AG08396 (cell line): Measurements from ENCODE around the gene NINJ1.

Experiments used
- DNase-seq: peaks from one replicate; pipeline ENCODE4 v3.0.0; 2012; ENCODE audit warnings: low spot score, mixed read lengths

NINJ1 gene

DNA sequence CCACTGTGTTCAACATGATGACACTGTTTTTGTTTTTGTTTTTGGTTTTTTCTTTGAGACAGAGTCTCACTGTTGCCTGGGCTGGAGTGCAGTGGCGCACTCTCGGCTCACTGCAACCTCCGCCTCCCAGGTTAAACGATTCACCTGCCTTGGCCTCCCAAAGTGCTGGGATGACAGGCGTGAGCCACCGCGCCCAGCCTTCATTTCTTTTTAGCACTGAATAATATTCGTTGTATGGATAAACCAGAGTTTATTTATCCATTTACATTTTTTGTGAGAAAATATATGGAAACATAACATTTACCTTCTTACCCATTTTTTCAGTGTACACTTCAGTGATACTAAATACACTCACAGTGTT lies 33.8 kb downstream of the NINJ1 start:
- no peak for DNase-seq

DNA sequence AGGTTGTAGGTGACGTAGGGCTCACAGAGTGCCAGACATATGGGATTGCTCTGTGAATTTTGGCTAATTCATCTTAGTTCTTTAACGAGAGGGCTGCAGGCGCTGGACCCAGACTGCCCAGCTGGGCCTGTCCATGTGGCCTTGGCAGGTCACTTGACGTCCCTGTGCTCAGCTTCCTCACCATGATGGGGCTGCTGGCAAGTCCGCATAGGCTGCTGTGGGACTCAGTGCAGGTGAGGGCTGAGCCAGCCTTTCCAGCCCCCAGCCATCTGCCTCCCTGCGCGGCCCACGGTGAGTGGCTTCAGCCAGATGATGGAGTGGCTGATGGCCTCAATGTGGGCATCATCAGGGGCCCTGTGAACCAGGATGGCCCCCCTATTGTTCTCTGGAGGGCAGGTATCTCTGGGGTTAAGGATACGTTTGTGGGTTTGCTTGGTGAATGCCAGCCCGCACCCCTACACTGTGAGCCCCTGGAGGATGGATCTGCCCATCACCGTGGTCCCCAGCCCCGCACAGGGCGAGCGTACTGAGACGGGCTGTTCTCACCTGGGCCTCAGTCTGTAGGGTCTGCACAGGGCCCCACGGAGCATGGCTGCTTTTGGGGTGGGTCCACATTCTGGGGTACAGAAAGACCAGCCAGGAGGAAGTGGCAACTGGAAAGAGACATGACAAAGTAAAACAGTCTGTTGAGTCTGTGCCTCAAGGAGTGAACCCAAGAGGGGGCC lies 34.3 kb downstream of the NINJ1 start:
- DNase-seq: no peak

DNA sequence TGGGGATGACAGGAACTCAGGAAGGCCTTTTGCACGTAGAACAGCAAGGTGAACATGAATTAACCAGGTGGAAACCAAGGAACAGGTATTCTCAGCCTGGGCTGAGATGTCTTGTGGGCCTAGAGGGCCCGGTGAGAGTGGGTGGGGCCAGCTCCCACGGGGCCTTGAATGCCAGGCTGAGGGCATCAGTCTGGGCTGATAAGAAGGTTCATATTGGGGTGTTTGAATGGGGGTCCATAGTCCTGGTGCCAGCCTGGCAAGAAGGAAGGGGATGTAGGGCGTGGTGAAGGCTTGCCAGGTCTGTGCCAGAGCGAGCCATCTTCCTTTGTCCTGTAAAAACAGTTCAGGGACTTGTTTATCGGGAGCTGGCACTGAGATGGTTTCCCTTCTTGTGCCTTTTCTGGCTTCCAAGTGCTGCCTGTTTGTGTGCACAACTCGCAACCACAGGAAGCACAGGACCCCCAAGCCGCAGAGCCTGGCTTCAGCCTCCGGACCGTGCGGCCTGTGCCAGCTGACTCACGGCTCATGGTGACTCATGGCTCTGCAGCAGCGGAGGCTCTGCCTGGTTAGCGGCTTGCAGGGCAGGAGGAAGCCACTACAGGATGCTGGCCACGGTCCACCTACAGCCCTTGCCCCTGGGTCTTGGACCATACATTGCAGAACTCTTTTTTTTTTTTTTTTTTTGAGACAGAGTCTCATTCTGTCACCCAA lies 35.7 kb downstream of the NINJ1 start:
- DNase-seq: peak; percentile 93

DNA sequence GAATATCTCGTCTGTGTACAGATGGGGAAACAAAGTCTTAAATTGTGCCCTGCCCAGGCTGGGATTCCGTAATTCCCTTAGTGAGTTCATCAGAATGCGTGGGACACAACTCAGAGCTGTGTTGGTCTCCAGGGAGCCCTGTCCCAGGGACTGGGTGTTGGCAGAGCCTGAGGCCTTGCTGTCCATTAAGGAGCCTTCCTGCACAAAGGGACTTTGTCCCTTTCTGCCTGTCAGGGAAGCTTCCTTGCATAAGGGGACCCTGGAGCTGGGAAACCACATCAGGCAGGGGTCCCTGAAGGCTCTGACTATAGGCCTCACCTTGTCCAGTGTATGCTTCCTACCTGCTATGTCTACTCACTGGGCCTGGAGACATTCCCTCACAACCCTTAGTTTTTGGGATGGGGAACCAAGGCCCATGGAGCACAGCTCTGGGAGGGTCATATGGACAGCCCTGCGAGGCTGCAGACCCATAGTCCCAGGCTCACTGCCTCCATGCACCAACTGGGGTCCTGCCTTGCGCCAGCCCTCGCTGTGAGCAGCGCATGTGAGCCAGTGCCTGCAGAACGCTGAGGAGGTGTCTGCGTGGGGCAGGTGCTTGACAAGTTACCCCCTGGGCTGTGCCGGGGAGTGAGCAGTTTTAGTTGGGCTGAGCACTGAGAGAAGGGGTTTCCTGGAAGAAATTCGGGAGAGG lies 36.4 kb downstream of the NINJ1 start:
- no peak for DNase-seq

DNA sequence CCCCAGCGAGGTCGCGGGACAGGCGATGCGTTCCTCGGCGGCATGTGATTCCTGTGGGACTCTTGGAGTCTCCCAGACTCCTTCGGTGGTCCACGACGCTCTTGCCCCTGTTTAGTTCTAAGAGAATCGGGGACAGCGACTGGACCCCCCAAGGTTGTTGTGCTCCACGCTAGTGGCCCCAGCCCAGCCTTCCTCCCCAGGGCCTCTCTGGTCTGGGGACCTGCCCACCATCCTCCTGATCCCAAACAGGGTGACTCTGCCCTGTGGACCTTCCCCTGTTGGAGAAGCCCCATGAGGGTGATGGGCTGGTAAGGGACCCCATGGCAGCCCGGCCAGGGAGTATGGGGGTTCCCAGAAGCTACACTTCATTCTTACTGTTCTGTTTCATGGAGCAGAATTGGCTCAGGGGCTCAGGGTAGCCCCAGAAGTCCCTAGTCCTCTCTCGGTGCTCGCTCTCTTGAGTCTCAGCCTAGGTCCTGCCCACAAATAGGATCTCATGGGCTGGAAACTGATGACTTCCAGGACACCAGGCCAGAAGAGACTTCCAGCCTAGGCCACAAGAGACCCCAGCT lies 37.2 kb downstream of the NINJ1 start:
- DNase-seq: no peak

DNA sequence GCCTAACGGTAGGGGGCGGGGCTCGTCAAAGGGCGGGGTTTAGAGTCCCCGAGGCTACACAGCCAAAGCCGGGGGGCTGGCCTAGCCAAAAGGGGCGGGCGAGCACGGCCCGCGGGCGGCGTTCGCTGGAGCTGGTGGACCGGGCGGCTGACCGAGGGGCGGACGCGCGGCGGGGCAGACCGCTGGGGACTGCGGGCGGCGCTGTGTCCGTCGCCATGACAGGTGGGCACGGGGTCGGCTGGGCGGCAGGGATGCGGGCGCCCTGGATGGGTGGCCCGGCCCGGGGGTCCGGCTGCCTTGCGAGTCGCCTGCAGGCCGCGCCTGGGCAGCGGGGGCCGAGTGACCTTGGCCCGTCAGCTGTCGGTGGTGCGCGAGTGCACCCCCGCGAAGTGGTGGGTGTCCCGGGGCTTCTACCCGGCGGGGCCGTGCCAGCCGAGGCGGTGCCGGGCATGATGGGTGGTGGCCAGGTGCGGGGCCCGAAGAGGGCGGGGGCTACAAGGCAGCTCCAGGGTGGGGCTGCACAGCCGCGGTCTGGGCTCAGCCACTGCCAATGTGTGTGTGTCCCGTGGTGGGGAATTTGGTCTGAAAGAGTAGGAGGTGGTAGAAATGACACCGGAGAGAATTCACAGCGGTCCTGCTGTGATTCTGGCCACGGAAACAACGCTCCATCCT lies 37.8 kb downstream of the NINJ1 start, which contains the start of gene CARD19:
TSS of gene CARD19 (plus strand) at position 87 of the 672 bp plus-strand sequence. CDS start at position 216, 129 bp downstream.
- DNase-seq: peak; percentile 43

DNA sequence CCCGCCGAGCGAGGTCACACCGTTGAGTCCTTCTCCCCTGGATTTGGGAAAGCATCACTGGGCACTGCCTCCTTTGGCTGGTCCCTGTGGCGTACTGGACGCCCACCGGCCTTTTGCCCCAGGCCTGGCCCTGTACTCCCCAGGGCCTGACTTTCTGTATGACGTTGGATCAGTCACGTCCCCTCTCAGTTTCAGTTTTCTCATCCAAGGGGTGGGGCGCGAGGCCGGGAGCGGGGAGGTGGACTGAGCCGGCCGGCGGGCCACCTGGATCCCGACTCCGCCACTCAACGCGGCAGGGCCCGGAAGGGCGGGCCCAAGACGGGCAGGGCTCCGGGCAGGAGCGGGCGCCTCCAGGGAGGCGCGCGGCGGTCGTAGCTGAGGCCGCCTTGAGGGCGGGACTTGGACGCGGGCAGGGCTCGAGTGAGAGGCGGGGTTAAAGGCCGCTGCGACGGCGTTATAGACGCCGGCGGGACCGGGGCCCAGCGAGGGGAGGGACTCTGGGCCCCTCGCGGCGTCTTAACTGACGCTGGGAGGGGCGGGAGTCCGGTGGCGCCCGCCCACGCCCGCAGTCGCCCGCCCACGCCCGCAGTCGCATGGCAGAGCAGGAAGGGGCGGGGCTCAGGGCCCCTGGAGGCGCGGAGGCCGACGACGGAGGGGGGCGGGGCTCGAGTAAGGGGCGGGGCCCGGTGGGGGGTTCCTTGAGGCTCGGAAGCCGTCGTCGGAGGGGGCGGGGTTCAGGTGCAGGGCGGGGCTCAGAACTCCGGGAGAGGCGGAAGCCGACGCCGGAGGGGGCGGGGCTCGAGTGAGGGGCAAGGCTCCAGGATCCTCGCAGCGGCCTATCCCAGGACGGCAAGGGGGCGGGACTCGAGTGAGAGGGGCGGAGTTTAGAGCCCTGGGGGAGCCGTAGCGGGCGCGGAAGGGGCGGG lies 38.6 kb downstream of the NINJ1 start:
- DNase-seq: peak; percentile 99

DNA sequence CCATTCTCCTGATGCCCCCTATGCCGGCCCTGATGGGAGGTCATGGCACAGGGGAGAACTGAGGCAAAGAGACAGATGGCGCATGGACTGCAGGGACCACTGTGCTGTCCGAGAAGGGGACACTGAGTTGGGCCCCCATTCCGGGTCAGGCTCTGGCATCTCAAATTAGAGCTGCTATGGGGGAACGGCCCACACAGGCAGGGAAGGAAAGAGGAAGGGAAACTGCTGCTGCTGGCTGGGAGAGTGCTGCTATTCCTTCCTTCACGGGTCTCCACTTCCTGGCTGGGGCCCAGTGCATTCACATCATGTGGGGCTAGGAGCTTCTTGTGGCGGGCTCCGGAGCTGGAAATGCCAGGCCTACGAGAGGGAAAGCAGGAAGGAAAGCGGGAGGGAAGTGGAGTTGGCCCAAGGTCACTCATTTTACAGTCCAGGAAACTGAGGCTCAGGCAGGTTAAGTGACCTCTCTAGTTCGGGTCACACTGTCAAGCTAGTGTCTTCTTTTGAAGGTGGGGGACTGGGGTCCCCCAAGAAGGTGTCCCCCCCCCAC lies 39.3 kb downstream of the NINJ1 start:
- DNase-seq: no peak

DNA sequence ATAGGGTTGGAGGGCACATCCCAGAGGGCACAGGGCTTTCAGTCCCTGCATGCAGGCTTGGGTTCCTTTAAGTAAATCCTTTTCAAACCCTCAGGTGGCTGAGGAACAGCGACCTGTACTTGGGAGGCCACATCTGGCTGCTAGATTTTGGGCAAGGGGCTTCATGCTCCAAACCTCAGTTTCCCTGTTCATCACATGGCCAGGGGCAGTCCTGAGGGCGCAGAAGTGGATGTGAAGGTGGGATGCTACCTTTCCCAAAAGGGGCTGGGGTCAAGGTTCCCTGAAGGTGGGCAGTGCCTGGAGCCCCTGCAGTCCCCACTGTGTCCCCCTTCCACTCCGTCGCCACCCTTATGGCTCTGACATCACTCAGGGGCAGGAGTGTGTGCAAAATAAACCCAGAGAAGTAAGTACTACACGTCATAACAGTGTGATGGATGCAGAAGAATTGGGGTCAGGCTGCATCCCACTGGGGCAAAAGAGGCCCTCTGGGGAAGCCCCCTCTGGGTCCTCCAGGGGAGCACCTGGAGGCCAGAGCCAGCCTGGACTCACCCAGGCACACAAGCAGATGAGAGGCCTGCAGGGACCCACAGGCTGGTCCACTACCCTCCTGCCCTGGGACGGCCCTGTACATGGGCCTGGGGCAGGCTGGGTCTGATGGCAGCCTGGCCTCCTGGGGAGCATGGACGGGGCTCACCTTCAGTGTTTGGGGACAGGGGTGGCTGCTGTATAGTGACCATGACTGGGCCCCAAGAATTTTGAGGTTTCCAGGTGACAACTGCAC lies 40.0 kb downstream of the NINJ1 start:
- DNase-seq: no peak

DNA sequence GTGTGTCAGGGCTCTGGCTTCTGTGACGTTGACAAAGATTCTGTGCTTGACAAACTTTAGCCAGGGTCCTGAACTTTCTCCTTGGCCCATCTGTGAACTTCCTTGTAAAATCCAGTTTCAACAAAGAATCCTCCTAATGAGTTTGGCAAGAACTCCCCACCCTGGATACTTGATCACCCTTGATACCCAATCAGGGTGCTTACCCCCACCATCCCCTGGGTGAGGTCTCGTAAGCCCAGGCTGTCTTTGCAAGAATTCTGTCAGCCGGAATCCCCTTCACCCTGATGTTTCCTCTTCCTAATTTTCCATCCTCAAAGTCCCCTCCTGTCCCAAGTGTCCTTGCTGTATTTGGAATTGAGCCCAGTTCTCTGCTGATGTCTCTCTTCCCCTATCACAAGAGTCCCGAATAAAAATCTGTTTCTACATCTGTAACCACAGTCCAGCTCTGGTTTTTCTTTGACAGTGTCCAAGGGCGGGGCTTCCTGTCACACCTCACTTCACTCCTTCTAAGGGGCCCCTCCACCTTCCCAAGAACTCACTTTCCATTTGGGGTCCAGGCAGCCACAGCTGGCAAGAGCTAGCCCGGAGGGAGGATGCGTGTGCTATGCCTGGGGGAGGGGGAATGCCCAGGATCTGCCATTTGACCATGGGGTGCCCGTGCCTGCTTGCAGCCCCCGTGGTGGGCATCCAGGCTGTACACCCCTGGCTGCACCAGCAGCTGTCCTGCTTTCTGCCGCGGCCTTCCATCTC lies 40.7 kb downstream of the NINJ1 start:
- DNase-seq: no peak

DNA sequence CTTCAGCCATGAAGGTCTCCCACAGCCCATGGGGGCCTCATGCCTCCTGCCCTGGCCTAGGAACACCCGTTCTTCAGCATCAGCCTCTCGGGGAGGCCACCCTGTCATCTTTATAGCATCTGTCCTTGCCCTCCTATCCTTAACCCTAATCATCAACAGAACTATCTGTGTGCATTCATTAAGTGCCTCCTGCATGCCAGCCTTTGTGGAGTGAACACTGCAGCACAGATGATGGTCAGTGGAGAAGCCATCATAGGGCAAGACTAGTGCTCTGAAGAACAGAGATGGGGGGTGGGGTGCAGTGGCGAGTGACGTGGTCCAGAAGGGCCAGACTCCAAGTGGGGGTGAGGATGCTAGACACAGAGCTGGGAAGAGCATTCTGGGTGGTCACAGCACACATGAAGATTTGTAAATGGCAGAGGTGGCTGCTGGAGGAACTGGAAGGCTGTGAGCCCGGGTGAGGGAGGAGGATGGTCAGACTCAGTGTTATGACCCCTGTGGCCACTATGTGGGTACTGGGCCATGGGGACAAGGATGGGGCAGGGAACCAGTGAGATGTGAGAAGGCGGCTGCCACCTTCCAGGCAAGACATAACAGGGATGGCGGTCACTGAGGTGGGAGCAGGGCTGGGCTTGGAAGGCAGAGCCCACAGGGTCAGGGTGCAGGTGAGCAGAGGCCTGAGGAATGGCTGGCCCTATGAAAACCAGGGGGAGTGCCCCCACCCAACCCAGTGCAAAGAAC lies 41.6 kb downstream of the NINJ1 start:
- DNase-seq: no peak

DNA sequence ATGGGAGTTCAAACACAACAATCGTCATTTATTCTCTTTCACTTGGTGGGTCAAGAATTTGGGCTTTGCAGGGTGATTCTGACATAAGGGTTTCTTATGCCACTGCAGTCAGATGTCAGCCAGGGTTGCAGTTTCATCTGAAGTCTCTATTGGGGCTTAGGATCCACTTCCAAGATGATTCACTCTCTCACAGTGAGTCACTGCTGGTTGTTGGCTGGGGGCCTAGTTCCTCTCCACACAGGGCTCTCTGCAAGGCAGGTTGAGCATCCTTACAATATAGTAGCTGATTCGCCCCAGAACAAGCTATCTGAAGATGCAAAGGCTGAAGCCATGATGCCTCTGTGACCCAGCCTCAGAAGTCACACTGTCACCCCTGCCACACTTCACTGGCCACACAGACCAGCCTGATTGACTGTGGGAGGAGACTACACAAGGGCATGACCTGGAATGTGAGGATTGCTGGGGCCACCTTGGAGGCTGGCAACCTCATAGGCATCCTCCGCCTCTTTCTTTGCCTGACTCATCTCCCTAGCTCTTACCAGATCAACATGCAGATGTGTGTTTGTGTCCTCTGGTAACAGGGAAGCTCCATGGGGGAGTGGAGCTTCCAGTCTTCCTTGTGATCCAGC lies 42.5 kb downstream of the NINJ1 start:
- DNase-seq: peak; percentile 61

DNA sequence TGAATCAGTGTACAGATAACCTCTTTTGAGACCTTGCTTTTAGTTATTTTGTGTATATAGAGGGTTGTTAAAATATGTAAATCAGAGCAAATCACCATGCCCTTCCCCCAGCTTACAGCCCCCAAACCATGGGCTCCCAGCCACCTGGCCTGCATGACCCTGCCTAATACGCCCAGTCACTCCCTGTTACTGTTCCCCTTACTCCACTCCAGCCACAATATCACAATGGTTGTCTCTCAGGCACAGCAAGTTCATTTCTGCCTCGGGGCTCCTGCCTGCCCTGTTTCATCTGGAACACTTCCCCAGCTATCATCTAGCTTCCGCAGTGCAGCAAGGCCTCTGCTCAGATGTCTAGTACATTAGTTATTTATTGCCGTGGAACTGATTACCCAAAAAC lies 43.0 kb downstream of the NINJ1 start:
- DNase-seq: no peak

DNA sequence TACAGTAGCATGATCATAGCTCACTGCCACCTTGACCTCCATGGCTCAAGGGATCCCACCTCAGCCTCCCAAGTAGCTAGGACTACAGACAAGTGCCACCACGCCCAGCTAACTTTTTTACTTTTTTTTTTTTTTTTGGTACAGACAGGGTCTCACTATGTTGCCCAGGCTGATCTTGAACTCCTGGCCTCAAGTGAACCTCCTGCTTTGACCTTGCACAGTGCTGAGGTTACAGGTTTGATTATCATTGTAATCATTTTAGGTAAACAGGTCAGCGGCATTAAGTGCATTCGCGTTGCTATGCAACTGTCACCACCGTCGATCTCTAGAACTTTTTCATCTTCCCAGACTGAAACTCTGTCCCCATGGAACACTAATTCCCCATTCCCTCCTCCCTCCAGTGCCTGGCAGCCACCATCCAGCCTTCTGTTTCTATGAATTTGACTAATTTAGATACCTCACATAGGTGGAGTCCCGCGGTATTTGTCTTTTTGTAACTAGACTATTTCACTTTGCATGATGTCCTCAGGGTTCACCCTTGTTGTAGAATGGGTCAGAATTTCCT lies 43.9 kb downstream of the NINJ1 start:
- no peak for DNase-seq

DNA sequence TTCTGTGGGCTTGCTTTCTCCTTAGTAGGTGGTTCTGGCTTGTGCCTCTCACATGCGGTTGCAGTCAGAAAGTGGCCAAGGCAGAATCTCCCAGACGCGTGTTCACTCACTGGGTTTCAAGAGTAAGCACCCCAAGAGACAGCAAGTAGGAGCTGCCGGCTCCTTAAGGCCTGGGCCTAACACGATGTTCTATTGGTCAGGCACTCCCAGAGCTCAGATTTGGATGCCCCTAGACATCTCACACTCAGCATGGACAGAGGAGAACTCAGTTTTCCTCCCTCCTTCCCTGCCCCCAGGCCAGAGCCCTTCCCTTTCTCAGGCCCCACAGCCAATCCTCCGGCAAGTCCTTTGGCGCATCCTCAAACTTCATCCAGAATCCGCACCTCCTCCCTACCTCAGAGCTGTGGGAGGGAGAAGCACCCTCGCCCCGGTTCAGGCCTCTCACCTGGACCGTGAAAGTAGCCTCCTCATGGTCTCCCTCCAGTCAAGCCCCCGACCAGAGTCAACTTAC lies 44.5 kb downstream of the NINJ1 start:
- DNase-seq: no peak

DNA sequence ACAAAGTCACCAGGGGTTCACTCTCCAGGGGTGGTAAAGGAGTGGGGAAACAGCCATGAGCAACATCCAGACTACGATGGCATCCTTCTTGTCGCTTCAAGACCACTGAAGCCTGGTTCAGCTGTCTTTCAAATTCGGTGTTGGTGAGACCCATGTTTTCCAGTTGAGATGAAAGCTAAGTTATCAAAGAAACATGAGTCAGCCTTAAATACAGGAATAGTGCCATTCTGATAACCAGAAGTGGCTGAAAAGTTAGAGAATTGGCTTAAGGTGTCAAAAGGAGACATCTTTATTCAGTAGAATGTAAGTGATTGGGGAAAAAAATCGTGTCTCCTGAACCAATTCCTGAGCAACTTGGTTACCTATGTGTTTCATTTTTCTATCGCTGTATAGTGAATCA lies 45.0 kb downstream of the NINJ1 start:
- DNase-seq: no peak

DNA sequence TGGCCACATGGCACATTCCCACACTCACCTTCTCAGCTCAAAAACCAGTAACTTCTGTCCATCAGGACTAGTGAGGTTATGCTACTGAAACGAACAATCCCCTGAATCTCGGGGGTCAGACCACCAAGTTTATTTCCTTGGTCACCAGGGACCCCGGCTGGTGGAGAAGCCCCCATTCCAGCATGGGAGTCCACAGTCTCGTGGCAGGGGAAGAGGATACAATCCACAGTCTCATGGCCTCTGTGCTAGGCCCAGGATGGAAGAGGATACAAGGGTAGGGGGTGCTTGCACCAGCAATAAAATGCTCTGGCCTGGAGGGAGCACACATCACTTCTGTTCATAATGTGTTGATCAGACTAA lies 45.4 kb downstream of the NINJ1 start:
- no peak for DNase-seq
